GM19468 (cell line): Measurements from ENCODE around the gene ARHGAP15.

ENCODE experiments used
- ATAC-seq: cut with Tn5 transposase; IDR thresholded peaks from one replicate; pipeline ENCODE4 v1.9.1; 2021; ENCODE audit warnings: mild to moderate bottlenecking, moderate library complexity, moderate number of reproducible peaks; ENCODE audit not compliant: unreplicated experiment; ENCODE audit errors: extremely low read depth

Gene ARHGAP15

DNA sequence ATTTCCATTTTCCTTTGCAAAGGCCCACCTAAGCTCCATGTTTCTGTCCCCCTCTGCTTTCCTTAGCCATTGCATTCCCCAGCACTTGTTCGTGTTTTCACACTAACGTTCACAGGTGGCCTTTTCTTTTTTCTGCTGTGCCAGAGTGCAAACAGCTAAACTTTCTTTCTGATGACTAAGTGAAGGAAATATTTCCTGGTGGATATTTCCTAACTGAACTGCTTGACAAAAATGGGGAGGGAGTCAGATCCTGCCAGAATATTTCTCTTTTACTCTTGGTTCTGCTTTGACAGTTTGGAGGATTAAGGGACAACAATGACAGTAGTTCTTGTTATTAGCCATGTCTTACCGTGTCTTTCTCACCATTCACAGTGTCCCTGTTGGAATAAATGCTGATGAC lies 344.0 kb downstream of the ARHGAP15 start:
- no peak for ATAC-seq

DNA sequence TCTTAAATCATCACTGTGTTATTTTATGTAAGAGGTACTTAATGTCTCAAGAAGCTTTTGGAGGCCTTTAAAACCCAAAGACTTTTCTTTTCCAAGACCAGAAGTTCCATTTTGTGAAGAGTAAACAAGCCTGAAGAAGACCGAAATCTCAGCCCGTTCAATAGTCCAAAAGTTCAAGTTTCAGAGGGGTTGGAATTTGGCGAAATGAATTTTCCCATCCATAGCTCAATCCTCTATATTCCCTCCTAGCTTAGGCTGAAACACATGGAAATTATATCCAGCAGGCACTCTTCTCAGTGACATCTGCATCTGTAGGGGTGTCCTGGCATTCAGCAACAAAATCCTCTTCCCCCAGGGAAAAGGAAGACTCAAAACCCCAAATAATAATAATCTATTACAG lies 344.6 kb downstream of the ARHGAP15 start:
- ATAC-seq = no peak

DNA sequence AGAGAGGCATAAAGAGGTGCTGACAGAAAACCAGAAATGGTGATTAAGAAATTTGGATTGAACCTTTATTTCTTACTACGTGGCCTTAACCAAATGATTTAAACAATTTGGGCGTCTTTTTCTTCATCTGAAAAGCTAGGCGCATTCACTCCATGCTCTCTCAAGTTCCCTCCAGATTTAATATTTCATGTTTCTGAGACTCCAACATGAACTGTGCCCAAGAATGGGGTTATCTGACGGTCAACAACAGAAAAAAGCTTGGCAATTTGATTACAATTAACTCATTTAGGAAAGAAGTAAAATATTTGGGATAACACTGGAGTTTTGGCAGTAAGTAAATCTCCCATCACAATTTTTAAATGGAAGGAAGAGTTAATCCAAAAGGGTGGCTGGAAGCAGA lies 345.4 kb downstream of the ARHGAP15 start:
- ATAC-seq = no peak

DNA sequence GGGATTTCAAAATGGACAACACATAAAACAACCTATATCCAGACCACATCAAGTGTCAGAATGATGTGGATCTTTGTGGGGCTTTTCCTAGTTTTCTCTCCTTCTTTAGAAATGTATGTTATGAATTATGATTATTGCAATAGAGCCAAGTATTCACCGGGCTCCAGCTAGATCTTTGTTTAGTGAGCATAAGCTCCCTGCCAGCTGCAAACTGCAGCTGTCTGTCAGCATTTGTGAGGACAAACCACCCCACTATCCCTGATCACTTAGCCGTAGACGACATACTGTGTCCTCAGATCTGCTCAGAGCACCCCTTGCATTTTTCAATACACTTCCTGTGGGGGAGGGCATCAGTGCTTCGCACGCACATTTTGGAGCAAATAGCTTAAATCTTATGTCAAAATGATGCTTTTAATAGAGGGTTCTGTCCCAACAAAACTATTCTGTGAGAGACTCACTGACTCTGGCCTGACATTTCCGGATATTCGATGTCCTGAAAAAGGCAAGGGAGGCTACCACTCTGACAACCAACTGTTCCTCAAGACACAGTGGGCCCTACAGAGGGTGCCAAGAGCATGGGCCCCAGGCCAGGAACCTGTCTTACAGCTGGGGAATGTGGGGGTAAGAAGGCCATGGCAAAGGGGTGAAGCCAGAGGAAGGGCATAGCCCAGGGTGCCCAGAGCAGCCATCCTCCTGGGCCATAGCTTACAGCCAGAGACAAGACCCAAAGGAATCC lies 346.0 kb downstream of the ARHGAP15 start:
- ATAC-seq = no peak

DNA sequence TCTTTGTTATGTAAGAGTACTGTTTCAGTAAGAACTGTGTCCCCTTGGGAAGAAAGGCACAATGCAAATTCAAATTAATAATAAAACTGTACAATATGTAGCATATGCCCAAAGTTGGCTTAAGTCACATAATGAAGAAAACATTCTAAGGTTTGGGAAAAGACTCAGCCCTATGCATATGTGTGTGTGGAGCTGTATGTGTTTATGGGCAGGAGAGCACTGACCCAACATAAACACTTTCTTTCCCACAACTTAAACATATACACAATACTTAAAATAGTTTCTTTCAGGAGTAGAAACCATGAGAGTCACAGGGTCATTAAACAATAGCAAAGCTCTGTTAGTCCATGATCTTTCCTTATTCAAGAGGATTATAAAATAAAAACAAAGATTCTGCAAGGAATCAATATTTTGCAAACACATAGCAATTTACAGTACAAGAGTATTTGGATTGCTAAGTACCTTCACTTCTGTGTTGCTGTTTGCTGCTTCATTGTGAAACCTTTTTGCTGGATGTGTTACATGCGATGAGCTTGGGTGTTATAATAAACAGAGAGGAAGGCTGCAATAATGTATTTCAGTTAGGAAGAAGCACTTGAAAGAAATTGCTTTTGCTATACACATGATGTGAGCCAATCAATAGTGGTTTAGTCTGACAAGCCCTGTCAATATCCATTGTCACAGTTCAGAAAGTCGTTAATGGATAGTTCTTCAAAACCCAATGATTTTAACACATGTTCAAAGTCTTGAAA lies 347.3 kb downstream of the ARHGAP15 start:
- no peak for ATAC-seq

DNA sequence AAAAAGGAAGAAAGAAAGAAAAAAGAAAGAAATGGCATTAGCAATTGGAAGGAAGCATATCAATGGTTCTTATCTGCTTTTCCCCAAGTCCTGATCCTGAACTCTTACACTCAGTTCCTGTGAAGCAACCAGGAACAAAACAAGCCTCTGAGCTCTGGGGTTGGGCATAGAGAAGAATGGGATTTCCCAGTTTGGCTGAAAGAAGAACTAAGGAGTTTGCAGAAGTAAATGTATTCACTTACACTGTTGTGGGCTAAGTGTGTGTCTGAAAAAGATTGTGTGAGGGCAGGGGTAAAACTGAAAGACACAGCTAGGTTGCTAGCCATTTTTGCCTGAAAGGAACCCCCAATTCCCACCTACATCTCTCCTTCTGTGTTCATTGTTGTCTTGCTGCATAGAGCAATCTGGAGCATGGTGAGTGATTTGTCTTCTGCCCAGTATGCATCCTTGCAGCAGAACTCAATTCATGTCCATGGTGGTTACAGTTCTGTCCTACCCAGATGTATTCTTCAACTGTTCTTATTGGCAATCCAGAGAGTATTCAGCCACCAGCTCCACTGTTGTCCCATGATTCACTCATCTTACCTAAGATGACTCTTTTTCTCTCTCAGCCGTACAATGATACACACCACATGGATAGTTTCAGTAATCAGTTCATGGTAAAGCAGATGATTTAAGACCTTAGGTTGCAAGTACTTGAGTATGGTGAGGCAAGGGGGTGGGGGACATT lies 348.7 kb downstream of the ARHGAP15 start:
- no peak for ATAC-seq

DNA sequence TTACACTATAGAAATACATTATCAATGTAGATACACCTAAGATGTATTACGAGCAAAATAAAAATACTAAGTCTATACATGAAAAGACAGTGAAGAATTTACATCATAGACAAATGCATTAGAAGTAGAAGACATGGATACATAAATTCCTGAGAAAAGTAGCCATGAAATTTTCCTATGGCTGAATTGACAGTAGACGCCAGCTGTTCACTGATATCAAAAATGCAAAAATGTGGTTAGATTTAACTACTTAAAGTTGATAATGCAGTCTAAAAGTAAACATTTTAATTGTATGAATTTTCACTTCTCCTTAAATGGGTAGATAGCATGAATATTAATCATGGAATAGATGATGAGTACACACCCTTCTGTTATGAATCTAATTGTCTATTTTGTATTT lies 350.9 kb downstream of the ARHGAP15 start:
- ATAC-seq = no peak

DNA sequence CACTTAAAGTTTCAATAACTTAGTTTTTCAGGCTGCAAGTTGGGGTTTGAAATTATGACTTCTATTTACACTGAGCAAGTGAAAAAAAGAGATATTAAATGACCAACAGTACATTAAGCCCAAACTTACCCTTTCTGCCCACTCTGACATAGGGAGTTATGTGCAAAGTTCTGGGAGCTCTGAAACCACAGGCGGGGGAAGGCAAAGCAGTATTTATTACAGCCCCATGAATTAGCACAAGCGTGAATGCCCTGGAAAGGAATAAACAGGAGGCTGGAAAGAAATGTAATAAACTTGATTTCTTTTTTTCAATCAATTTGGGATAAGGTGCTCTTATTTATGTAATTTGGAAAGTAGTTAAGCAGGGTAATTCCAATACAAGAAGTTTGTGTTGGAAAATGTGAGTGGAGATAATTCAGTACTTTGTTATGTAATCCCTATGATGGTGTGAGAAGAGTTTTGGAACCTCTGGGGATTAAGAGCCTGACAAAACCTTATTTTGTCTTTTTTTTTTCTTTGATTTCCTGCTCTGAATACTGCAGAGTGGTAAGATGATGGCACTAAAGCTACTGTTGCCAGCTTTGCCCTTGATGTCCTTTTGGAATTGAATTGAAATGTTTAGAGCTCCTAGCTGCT lies 351.5 kb downstream of the ARHGAP15 start:
- no peak for ATAC-seq

DNA sequence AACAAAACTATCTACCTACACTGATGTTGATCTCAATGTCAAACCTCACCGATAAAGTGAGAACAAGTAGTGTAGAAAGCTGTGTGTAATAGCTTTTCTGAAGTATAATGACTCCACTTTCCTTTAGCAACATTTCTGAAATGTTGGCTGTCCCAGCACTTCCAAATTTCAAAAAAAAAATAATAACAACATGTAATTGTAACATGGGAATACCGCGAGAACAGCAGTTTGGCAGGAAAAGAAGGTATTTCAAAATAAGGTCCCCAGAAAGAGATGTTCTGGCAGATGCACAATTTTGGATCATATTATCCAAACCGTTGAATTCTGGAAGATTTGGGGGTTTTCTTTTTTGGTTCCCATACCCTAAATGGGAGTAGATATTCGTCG lies 352.0 kb downstream of the ARHGAP15 start:
- ATAC-seq = no peak

DNA sequence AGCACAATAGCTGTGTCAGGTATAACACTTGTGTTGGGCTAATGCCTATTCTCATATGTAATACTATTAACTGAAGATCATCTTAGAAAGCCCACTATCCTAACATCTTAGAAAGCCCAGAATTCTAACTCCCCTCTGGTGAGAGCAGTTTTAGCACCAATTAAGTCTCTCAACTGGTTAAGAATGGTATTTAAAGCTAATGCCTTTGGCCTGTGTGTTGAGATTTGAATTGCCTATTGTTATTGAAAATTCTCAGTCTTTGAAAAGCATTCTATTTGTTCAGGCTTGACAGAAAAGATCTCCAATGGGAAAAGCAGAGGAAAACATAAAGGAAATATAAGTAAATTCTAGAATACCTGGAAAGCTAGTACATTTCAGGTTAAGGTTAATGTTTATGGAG lies 352.5 kb downstream of the ARHGAP15 start:
- ATAC-seq = no peak

DNA sequence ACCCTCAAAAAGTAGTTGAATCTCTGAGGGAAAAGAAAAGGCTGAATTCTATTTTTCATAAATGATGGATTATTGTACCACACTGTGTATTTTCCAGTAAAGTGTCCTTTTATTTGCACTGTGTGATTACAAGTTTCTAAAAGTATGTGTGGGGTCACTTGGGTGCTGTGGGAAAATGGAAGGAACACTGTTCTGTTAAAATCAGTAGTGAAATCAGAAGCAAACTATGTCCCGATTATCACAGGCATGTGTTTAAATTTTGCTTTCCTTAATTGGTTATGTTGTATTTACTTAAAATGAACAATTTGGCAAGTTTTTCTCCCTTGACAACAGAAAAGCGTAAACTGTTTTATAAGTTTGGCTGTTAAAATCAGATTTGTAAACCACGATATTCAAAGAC lies 353.1 kb downstream of the ARHGAP15 start:
- no peak for ATAC-seq

DNA sequence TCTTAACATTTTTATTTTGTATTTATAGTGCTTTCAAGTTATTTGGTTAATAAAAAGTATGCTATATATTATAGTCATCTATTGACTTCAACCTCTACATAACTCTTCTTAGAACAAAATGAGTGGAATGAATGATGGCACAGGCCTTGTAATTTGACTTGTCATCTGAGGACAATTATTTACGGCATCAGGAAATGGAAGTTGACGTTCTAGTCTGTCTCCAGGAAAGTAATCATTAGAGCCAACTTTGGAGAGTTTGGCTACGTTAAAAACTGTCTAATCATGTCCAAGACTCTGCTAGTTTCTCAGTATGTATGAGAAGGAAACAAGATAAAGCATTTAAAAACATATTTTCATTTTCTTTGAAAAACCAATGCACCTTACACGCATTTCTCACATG lies 353.6 kb downstream of the ARHGAP15 start:
- ATAC-seq = no peak

DNA sequence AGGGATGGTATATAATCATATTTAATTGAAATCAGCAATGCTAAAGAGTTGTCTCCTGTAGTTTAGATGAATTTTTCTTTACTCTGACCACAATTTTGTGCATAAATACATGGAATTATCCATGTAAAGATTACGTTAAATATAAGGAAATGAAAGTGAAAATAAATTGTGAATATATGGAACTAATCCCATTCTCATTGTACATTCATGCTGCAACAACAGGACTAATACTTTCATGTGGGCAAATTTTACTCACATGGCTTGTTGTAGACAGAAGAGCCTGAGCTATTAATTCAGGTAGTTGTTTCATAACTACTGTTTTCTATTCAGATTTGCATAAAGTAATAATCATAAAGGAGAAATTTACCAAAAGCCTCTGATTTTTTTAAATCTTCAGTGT lies 357.8 kb downstream of the ARHGAP15 start:
- ATAC-seq = no peak

DNA sequence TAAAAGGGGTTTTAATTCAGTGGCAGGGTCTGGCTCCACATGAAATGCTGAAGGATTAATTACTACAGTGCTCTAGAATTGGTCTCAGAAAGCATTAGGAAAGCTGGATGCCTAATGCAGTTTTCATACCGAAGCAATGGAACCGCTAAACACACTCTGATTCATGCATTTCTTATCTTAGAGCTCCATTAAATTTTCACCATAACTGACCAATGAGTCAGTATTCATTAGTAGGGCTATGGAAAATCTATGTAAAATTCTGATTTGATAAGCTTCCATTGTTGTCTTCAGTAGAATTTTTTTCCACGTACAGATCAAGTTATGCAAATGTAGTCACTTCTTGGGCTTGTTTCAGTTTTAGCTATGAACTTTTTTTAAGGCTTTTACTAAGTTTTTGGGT lies 359.9 kb downstream of the ARHGAP15 start:
- no peak for ATAC-seq

DNA sequence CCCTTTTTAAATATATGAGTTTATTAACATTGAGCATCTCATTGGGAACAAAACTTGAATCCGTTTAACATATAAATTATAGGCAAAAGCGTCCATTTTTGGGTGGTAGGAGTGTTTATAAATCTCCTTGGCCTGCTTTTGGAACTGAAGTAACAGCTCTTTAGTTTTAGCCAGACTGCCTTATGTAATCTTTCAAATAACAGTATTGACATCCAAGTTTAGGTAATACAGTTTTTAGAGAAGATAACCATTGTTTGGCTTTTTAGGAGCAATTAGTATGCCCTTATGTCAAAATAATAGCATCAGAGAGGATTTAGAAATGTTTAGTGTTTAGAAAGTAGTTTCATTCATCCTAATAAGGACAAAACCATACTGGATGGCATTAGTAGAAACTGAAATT lies 361.9 kb downstream of the ARHGAP15 start:
- no peak for ATAC-seq

DNA sequence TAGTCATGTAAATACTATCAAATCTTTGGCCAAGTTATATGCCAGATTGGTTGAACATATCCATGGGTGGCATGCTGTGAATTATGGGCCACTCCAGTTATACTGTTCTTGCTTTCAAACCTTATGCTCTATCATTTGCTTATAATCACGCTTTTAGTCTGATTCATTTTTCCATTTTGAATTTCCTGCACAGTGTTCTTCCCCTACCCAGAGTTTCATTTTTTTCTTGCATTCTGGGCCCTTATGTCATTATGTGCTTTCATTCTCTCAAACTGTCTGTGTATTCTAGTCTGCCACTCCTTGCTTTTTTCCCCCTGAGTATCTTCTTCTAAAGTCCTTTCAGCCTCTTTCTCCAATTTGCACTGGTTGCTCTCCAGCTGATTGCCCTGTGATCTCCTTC lies 364.1 kb downstream of the ARHGAP15 start:
- ATAC-seq = no peak

DNA sequence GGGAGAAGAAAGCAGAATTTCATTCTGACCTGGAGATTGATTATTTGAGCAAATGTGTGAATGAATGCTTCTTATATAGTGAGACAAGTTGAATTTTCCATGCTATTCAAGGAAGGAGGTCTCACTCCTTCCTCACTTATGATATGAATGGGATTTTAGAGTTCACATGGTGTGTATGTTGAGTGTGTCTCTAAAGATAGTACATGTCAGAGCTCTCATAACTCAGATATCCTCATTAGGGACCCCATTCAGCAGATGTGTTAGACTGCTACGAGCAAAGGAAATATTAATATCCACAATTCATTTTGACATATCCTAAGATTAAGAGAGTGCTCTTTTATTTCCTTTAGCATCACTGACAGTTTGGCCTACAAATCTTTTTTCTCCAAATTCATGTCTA lies 368.5 kb downstream of the ARHGAP15 start:
- ATAC-seq = no peak

DNA sequence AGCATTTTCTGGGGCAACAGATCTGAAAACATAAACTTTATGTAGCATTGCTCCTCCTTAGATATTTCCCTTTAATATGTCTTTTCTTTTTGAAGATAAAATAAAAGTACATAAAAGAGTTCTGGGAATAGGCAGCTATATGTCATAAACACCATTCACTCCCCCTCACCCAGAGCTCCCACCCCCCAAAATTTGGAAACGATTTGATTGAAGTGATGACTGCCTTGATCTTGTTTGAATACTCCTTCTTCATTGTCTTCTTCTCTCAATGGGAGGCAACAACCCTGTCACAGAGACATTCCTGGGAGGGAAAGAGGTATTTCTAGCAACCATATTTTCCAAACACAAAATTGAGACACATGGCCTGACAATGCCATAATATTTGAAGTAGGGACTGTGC lies 369.3 kb downstream of the ARHGAP15 start:
- no peak for ATAC-seq

DNA sequence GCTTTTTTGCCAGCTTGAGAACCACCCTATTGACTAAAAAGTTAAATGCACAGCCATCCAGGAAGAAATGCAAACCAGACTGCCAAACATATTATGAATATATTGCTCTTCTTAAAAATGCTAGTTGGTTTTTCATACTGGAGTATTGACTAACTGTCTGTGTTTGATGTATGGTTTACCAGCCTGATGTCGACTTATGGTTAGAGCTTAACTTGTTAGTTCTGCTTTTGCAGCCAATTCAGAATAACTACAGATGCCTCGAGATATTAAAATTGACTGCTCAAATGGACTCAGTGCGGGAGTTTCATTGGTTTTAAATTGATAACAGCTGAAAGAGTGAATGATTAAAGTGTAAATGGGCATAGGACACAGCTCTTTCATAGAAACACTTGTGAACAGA lies 369.8 kb downstream of the ARHGAP15 start:
- no peak for ATAC-seq

DNA sequence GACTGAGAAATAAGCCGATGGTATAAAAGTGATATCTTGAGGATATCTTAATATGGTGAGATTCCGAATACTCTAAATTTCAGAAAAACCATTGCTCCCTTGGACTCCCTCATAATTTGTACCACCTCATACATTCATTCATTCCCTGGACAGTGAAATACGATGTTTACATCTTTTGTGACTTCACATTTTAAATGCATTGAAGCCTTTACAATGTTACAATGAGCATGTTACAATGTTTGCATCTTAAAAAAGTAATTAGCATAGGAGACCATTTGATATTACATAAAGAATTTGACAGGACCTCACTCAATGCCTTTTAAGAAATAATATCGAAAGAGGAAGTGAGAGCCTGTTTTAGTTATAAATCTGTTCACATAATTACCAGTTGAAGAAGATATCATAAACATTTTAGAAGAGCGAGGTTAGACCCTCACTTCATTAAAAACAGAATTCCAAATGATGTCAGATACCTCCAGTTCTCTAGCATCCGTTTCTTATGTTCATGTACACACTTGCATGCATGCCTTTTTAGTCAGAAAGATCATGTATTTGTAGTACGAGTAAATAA lies 372.0 kb downstream of the ARHGAP15 start:
- ATAC-seq = no peak

DNA sequence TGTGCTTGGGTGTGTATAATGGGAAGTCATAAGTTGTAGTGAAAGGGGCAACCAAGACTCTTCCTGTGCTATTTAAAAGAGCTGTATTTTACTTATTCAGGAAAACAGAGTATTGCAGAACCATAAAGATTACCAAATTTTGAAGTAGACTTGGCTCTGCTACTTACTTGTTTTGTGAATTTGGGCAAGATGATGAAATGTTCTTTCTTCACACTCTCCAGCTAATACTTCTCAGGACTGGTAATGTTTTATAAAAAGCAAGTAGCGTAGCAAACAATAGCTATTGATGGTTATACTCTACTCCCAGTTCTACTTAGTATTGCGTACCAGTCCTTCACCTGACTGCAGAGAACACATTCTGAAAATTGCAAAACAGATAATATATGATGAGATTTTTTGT lies 374.1 kb downstream of the ARHGAP15 start:
- no peak for ATAC-seq
